ENCODE measurements around the gene MSI1.

MSI1 gene

DNA sequence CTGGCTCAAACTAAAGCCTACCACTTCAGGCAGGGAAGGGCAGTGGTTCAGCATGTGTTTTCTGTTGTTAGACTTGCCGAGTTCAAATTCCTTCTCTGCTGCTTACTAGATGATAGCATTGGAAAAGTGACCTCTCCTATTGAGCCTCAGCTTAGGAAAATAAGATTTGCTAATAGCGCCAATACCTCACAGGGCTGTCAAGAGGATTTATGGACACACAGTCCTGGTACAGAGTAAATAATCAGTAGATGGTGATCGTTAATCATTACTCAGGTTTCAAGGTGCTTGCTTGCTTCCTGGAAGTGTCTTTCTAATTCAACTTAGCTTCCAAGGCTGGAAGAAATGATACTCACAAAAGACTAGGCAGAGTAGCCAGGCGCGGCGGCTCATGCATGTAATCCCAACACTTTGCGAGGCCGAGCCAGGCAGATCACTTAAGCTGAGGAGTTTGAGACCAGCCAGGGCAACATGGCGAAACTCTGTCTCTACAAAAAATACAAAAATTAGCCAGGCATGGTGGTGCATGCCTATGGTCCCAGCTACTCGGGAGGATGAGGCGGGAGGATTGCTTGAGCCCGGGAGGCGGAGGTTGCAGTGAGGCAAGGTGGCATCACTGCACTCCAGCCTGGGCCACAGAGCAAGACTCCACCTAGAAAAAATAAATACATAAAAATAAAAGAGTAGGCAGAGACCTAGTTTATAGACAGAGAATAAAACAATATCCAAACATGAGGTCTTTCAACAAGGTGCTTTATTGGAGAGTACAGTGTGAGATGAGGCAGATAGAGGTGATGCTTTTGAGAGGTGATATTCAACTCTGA is 47.4 kb downstream of the MSI1 start:
- peaks cover 17% of the 10 kb centered on the region for H3K4me1 Mint-ChIP-seq
- H3K36me3 Mint-ChIP-seq (ENCODE audit: low read depth) = no peaks in the 10 kb centered on the region
- H3K4me3 Mint-ChIP-seq = no peak overlapping the region
- TF ChIP-seq, protein P1, sequence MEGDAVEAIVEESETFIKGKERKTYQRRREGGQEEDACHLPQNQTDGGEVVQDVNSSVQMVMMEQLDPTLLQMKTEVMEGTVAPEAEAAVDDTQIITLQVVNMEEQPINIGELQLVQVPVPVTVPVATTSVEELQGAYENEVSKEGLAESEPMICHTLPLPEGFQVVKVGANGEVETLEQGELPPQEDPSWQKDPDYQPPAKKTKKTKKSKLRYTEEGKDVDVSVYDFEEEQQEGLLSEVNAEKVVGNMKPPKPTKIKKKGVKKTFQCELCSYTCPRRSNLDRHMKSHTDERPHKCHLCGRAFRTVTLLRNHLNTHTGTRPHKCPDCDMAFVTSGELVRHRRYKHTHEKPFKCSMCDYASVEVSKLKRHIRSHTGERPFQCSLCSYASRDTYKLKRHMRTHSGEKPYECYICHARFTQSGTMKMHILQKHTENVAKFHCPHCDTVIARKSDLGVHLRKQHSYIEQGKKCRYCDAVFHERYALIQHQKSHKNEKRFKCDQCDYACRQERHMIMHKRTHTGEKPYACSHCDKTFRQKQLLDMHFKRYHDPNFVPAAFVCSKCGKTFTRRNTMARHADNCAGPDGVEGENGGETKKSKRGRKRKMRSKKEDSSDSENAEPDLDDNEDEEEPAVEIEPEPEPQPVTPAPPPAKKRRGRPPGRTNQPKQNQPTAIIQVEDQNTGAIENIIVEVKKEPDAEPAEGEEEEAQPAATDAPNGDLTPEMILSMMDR (IDR thresholded peaks at IDR 0.05; ENCODE audit: unreplicated experiment in 3 of 3) = no peak
- no peaks in the 10 kb centered on the region for H3K9me3 Mint-ChIP-seq
- peak overlapping the region; percentile 75 to 94 (median 89) for H3K27ac Mint-ChIP-seq
- peaks cover 21% of the 10 kb centered on the region for H3K27me3 Mint-ChIP-seq (ENCODE audit: low read depth)

DNA sequence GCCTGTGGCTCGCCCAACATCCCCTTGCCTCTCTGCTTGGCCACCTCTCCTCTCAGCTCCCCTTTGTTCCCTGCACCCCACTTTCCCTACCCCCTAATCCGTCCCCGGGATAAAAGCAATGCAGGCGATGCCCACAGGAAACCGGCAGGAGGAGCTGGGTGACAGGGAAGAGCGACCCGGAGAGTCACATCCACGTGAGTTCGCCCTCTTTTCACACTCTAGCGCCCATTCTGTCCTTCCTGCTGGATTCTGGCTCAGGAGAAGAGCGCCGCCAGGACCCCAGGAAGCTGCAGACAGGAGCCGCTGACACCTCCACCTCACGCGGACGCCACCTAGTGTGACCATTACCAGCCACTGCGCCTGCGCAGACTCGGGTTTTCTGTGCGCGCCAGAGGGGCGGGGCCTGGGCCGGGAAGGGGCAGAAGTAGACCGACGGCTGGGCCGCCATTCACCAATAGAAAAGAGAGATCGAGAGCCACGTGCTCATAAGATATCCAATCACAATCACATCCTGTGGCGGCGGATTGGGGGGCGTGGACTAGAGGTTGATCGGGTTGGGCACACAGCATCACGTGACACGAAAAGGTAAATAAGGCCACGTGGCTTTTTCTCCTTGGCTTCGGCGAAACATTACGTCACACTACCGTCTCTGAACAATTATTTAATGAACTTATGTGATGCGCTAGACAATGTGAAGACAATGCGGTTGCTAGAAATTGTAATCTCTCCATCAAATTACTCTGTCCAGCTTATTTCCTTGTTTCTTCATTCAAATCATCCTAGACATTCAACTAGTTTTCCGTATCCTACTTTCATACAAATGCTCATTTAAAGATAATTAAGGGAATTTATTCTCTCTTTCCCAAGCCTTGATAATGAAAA is 51.5 kb downstream of the MSI1 start:
- peaks cover 14% of the 10 kb centered on the region for H3K4me1 Mint-ChIP-seq
- H3K27me3 Mint-ChIP-seq (ENCODE audit: low read depth) = peaks cover 12% of the 10 kb centered on the region
- no peaks in the 10 kb centered on the region for H3K9me3 Mint-ChIP-seq
- peak overlapping the region; percentile 84 to 89 (median 87) for H3K4me3 Mint-ChIP-seq
- H3K36me3 Mint-ChIP-seq (ENCODE audit: low read depth) = no peaks in the 10 kb centered on the region
- peak overlapping the region; percentile 71 to 96 (median 92) for H3K27ac Mint-ChIP-seq
- TF ChIP-seq, protein P1 (IDR thresholded peaks at IDR 0.05; ENCODE audit: unreplicated experiment in 3 of 3) = peak; percentile 63 to 68 (median 67)

DNA sequence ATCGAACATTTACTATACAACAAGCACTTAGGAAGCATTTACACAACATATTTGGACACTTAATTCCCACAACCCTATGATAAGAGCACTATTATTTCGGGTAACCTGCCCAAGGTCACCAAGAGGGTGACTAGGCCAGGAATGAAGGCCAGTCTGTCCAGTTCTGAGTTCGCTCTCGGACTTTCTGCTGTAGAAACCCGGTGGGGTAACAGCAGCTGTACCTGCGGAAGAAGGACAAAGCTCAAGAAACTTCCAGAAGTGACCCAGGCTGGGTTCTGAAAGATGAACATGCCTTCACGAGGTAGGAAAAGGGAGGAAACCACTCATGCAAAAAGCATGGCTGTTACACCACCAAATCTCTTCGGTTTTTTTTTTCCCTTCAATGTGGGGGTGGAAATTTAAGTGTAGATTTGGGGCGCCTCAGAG is 52.2 kb downstream of the MSI1 start:
- H3K27me3 Mint-ChIP-seq (ENCODE audit: low read depth) = peaks cover 12% of the 10 kb centered on the region
- peaks cover 14% of the 10 kb centered on the region for H3K4me1 Mint-ChIP-seq
- H3K36me3 Mint-ChIP-seq (ENCODE audit: low read depth) = no peaks in the 10 kb centered on the region
- TF ChIP-seq, protein P1 (IDR thresholded peaks at IDR 0.05; ENCODE audit: unreplicated experiment in 3 of 3) = no peak
- H3K9me3 Mint-ChIP-seq = no peaks in the 10 kb centered on the region
- peak overlapping the region; percentile 84 to 89 (median 87) for H3K4me3 Mint-ChIP-seq
- H3K27ac Mint-ChIP-seq = peak overlapping the region; percentile 71 to 96 (median 92)

DNA sequence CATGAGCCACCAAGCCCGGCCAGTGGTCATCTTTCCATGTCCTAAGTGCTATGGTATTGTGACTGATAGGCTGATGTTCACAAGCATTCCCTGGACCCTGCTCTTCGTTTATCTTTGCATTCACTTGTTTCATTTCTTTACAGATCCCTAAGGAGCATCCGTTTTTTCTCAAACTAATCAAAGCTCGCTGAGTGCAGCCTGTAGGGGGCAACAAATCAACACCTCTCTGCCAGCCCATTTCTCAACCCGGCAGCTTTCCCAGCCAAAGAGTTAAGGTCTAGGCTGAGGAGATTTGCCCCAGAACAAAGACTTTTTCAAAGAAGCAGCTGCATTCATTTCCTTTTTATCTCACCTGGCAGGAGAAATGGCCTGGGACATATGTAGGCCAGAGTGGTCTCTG is 54.7 kb downstream of the MSI1 start:
- no peak overlapping the region for H3K27ac Mint-ChIP-seq
- no peaks in the 10 kb centered on the region for H3K36me3 Mint-ChIP-seq (ENCODE audit: low read depth)
- H3K4me1 Mint-ChIP-seq = peaks cover 14% of the 10 kb centered on the region
- no peak overlapping the region for H3K4me3 Mint-ChIP-seq
- TF ChIP-seq, protein P1 (IDR thresholded peaks at IDR 0.05; ENCODE audit: unreplicated experiment in 3 of 3) = peak in 1 of 3 experiments; percentile 10
- no peaks in the 10 kb centered on the region for H3K9me3 Mint-ChIP-seq
- H3K27me3 Mint-ChIP-seq (ENCODE audit: low read depth) = no peaks in the 10 kb centered on the region

DNA sequence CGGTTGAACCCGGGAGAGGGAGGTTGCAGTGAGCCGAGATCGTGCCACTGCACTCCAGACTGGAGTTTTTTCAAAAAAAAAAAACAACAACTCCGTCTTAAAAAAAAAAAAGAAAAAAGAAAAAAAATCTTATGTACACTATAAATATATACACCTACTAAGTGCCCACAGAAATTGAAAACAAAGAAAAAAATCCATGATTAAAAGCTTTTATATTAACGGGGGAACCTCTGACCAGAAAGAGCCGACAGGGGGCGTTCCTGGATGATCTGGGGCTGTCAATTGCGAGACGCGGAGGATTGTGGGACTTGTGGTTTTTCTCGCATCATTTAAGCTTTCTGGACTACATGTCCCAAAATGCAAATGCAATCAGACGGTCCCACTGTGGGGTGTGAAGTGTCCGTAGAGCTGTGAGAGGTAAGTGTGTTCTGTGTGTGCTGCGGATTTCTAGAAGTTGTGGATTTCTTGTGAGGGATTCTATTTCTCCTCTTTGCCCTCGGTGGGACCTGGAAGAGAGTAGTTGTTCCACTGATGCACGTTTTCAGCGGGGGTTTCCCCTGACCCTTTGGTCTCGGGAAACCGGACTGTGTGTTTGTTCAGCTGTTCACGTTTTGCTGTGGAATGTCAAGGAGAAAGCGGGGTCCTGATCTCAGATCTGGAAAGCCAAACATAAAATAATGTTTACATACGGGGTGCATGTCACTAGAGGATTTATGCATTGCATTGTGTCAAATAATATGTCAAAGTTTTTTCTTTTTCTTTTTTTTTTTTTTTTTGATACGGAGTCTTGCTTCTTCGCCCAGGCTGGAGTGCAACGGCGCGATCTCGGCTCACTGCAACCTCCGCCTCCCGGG is 66.8 kb downstream of the MSI1 start, which contains the start of gene SIRT4:
Gene SIRT4 (plus strand): TSS at position 360 of the 854 bp plus-strand sequence. CDS start 1,241 bp downstream, outside the sequence.
- TF ChIP-seq, protein P1 (IDR thresholded peaks at IDR 0.05; ENCODE audit: unreplicated experiment in 3 of 3) = peak; percentile 76 to 86 (median 79)
- no peaks in the 10 kb centered on the region for H3K27me3 Mint-ChIP-seq (ENCODE audit: low read depth)
- no peaks in the 10 kb centered on the region for H3K36me3 Mint-ChIP-seq (ENCODE audit: low read depth)
- peaks cover 5% of the 10 kb centered on the region for H3K4me1 Mint-ChIP-seq
- H3K27ac Mint-ChIP-seq = peak within 1 kb of the TSS; percentile 96 to 99 (median 99)
- no peaks in the 10 kb centered on the region for H3K9me3 Mint-ChIP-seq
- H3K4me3 Mint-ChIP-seq = peak within 1 kb of the TSS; percentile 85 to 96 (median 95)

Measured in nephron (organoid).